Left cardiac atrium (tissue), 4 donors: ENCODE results near the gene RNF145. TPM values are rescaled to one million over a fixed set of nuclear protein-coding genes. Genes with fewer than 3 reads are reported as not detected.

Source experiments
- ATAC-seq, 2 donors: fragments of 200-7000 bp; cut with Tn5 transposase; one replicate each; pipeline ENCODE4 v1.9.1; 2020; ENCODE audit warnings: mild to moderate bottlenecking in 2 of 2, moderate library complexity in 2 of 2
- DNase-seq: peaks from one replicate; pipeline ENCODE4 v3.0.0-alpha.2; 2020
- intact Hi-C, 2 donors: fragments of 100-400 bp; cut with DNase I; formaldehyde crosslinking; loops; one replicate each; pipeline versions ENCODE4 v1.14.1 to v1.15.1; 2022 to 2023
- total RNA-seq, 2 donors: library from RNA; stranded (reverse); fragmentation: NEBNext Ultra II Directional; extraction: Animal tissue kit (Norgen Biotek cat#: 25700); gene quantifications; one replicate each; pipeline ENCODE4 v1.2.1, GENCODE V29; 2021
- donor health status: DM: no; HTN: yes; CAD: no.
- donor health status: DM: no; HTN: yes; CAD: no; lungs with severe emphysema.
- donor health status: DM: yes; HTN: yes; CAD: no.
- donor health status: Dilated cardiomyopathy.

RNF145 gene
- total RNA-seq, 2 donors from 2014 or later = 28.3 to 30.4 TPM

- DNase-seq (no peak), ATAC-seq (no peak)
- intact Hi-C loops = no loop called here
Observed at GRCh38 chr5:159224471-159224870, 15.1 kb upstream of the RNF145 start.

GRCh38 chr5:159223469-159223868, 14.1 kb upstream of the RNF145 start:
- ATAC-seq (no peak), DNase-seq (no peak)
- intact Hi-C loops = no loop called here

- ATAC-seq (no peak), DNase-seq (no peak)
- intact Hi-C loops = no loop called here
Observed at GRCh38 chr5:159220206-159220605, 10.9 kb upstream of the RNF145 start.

- DNase-seq = no peak
- no peak for ATAC-seq
- intact Hi-C loops = no loop called here
Observed at GRCh38 chr5:159218595-159219023, 9.3 kb upstream of the RNF145 start.

- DNase-seq (no peak), ATAC-seq (no peak)
- intact Hi-C loops = no loop called here
Observed at GRCh38 chr5:159217236-159217635, 7.9 kb upstream of the RNF145 start.

- DNase-seq (no peak), ATAC-seq (no peak)
- intact Hi-C loops = no loop called here
Observed at GRCh38 chr5:159216454-159216853, 7.1 kb upstream of the RNF145 start.

GRCh38 chr5:159215886-159216285, 6.5 kb upstream of the RNF145 start:
- intact Hi-C loops = no loop called here
- DNase-seq (no peak), ATAC-seq (no peak)

- no peak for ATAC-seq
- intact Hi-C loops = no loop called here
- DNase-seq = no peak
Observed at GRCh38 chr5:159214486-159215271, 5.3 kb upstream of the RNF145 start.

- ATAC-seq (no peak), DNase-seq (no peak)
- intact Hi-C loops = no loop called here
Observed at GRCh38 chr5:159212657-159213462, 3.5 kb upstream of the RNF145 start.

- DNase-seq (no peak), ATAC-seq (no peak)
- intact Hi-C loops = loop anchor here in 1 of 2 donors (2.0 kb wide), 1 partner anchor 49 kb away; no protein-coding TSS in a partner anchor
Observed at GRCh38 chr5:159211729-159212174, 2.4 kb upstream of the RNF145 start.

GRCh38 chr5:159210846-159211245, 1.5 kb upstream of the RNF145 start:
- intact Hi-C loops = loop anchor here in 1 of 2 donors (2.0 kb wide), 1 partner anchor 50 kb away; no protein-coding TSS in a partner anchor
- DNase-seq = no peak
- no peak for ATAC-seq

- DNase-seq = no peak
- ATAC-seq = peak in 1 of 2 donors; percentile 3
- intact Hi-C loops = loop anchor here in 1 of 2 donors (2.0 kb wide), 1 partner anchor 51 kb away; no protein-coding TSS in a partner anchor
Observed at GRCh38 chr5:159210210-159210661, 883 bp upstream of the RNF145 start.

- intact Hi-C loops = loop anchor here in 1 of 2 donors (10.0 kb wide), 1 partner anchor 54 kb away; no protein-coding TSS in a partner anchor
- peak; percentile 59 for DNase-seq
Observed at GRCh38 chr5:159208514-159209437, 577 bp downstream of the RNF145 start.

GRCh38 chr5:159207686-159208513, 1.5 kb downstream of the RNF145 start:
- DNase-seq (peak; percentile 82), ATAC-seq (peak; percentile 69 to 82)
- intact Hi-C loops = loop anchor here in 1 of 2 donors (10.0 kb wide), 1 partner anchor 53 kb away; no protein-coding TSS in a partner anchor

More at GRCh38 chr5:159208514-159209437, 577 bp downstream of the RNF145 start:
- peak; percentile 32 to 47 for ATAC-seq

- intact Hi-C loops = loop anchor here in 1 of 2 donors (10.0 kb wide), 1 partner anchor 52 kb away; no protein-coding TSS in a partner anchor
- DNase-seq (no peak), ATAC-seq (no peak)
Observed at GRCh38 chr5:159207222-159207685, 2.1 kb downstream of the RNF145 start.

GRCh38 chr5:159206818-159207217, 2.5 kb downstream of the RNF145 start:
- intact Hi-C loops = loop anchor here in 1 of 2 donors (10.0 kb wide), 1 partner anchor 52 kb away; no protein-coding TSS in a partner anchor
- ATAC-seq = no peak
- DNase-seq = no peak

- DNase-seq = no peak
- intact Hi-C loops = loop anchor here in 1 of 2 donors (10.0 kb wide), 1 partner anchor 52 kb away; no protein-coding TSS in a partner anchor
- ATAC-seq = no peak
Observed at GRCh38 chr5:159206368-159206767, 3.0 kb downstream of the RNF145 start.
